ENCODE results near the gene OGG1. TPM values are rescaled to one million over a fixed set of nuclear protein-coding genes. Genes with fewer than 3 reads are reported as not detected.

The OGG1 gene
- total and polyA plus RNA-seq, 9 of the 15 experiments (the other 6 are each of a cell fraction or from before 2014, with no cell fraction given): 6.6 to 33.0 (median 24.4) TPM

GRCh38 chr3:9715764-9716437, 33.9 kb upstream of the OGG1 start (continued):
- TF ChIP-seq ZBTB2 (IDR thresholded peaks at IDR 0.05) (no peak), GTF2A2 (tag; IDR thresholded peaks at IDR 0.05) (no peak), RBM34 (IDR thresholded peaks at IDR 0.05; ENCODE audit: borderline replicate concordance, insufficient read depth, low read length) (no peak), ZBTB49 (CRISPR knock-in tag; IDR thresholded peaks at IDR 0.05; ENCODE audit: borderline replicate concordance) (no peak), ZBTB43 (CRISPR knock-in tag; IDR thresholded peaks at IDR 0.05) (no peak), SMARCC2 (IDR thresholded peaks at IDR 0.05; ENCODE audit: low read depth) (peak; percentile 86), KDM5B (IDR thresholded peaks at IDR 0.05; ENCODE audit: insufficient replicate concordance, low read depth, low read length) (no peak), ZKSCAN8 (CRISPR knock-in tag; IDR thresholded peaks at IDR 0.05) (no peak), TEAD2 (tag; IDR thresholded peaks at IDR 0.05) (no peak)
- TF ChIP-seq, protein P1, sequence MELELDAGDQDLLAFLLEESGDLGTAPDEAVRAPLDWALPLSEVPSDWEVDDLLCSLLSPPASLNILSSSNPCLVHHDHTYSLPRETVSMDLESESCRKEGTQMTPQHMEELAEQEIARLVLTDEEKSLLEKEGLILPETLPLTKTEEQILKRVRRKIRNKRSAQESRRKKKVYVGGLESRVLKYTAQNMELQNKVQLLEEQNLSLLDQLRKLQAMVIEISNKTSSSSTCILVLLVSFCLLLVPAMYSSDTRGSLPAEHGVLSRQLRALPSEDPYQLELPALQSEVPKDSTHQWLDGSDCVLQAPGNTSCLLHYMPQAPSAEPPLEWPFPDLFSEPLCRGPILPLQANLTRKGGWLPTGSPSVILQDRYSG (tag; conservative IDR thresholded peaks at IDR 0.05; ENCODE audit: low read depth): 0 out of 2 replicates have a peak, but pooled peaks have one; percentile 17
- TF ChIP-seq, protein P2, sequence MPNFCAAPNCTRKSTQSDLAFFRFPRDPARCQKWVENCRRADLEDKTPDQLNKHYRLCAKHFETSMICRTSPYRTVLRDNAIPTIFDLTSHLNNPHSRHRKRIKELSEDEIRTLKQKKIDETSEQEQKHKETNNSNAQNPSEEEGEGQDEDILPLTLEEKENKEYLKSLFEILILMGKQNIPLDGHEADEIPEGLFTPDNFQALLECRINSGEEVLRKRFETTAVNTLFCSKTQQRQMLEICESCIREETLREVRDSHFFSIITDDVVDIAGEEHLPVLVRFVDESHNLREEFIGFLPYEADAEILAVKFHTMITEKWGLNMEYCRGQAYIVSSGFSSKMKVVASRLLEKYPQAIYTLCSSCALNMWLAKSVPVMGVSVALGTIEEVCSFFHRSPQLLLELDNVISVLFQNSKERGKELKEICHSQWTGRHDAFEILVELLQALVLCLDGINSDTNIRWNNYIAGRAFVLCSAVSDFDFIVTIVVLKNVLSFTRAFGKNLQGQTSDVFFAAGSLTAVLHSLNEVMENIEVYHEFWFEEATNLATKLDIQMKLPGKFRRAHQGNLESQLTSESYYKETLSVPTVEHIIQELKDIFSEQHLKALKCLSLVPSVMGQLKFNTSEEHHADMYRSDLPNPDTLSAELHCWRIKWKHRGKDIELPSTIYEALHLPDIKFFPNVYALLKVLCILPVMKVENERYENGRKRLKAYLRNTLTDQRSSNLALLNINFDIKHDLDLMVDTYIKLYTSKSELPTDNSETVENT (CRISPR knock-in tag; IDR thresholded peaks at IDR 0.05): no peak
- TF ChIP-seq, protein P3, sequence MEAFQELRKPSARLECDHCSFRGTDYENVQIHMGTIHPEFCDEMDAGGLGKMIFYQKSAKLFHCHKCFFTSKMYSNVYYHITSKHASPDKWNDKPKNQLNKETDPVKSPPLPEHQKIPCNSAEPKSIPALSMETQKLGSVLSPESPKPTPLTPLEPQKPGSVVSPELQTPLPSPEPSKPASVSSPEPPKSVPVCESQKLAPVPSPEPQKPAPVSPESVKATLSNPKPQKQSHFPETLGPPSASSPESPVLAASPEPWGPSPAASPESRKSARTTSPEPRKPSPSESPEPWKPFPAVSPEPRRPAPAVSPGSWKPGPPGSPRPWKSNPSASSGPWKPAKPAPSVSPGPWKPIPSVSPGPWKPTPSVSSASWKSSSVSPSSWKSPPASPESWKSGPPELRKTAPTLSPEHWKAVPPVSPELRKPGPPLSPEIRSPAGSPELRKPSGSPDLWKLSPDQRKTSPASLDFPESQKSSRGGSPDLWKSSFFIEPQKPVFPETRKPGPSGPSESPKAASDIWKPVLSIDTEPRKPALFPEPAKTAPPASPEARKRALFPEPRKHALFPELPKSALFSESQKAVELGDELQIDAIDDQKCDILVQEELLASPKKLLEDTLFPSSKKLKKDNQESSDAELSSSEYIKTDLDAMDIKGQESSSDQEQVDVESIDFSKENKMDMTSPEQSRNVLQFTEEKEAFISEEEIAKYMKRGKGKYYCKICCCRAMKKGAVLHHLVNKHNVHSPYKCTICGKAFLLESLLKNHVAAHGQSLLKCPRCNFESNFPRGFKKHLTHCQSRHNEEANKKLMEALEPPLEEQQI (IDR thresholded peaks at IDR 0.05): no peak; the same call in 1 of the 2 replicates
